Psoas muscle (tissue), 8 donors: Measurements from ENCODE around the gene SPATA13. TPM values are rescaled to one million over a fixed set of nuclear protein-coding genes. Genes with fewer than 3 reads are reported as not detected.

Source experiments
- ATAC-seq, 4 donors: fragments of 200-7000 bp; cut with Tn5 transposase; one replicate each; pipeline ENCODE4 v1.9.1; 2020; ENCODE audit warnings: moderate library complexity in 3 of 4, mild to moderate bottlenecking in 2 of 4
- DNase-seq, 2 donors: peaks; one replicate each; pipeline ENCODE4 v3.0.0-alpha.2; 2020
- H3K27ac ChIP-seq: fragments of 200-600 bp; one replicate; pipeline ENCODE4 v1.8.0; 2022
- H3K27me3 ChIP-seq, 3 donors: fragments of 200-600 bp in 1 of 3; one replicate each; pipeline versions ENCODE4 v1.6.1 to v1.8.0; 2013 to 2022; ENCODE audit warnings: low read length in 2 of 3, mild to moderate bottlenecking in 2 of 3, moderate library complexity in 1 of 3; ENCODE audit not compliant: insufficient read depth in 3 of 3
- H3K36me3 ChIP-seq, 2 donors: fragments of 200-600 bp in 1 of 2; one replicate each; pipeline versions ENCODE4 v1.6.1 to v1.8.0; 2013 to 2022; ENCODE audit warnings: low read depth in 1 of 2, mild to moderate bottlenecking in 1 of 2, moderate library complexity in 1 of 2; ENCODE audit not compliant: insufficient read depth in 1 of 2
- H3K4me1 ChIP-seq: fragments of 200-600 bp; one replicate; pipeline ENCODE4 v1.8.0; 2022
- H3K4me3 ChIP-seq: fragments of 200-600 bp; one replicate; pipeline ENCODE4 v1.8.0; 2022; ENCODE audit warnings: mild to moderate bottlenecking
- H3K9me3 ChIP-seq: fragments of 200-600 bp; one replicate; pipeline ENCODE4 v1.8.0; 2022
- CTCF ChIP-seq: fragments of 200-600 bp; IDR thresholded peaks from one replicate; pipeline ENCODE4 v1.8.0; 2022; ENCODE audit warnings: antibody characterized with exemption
- WGBS, 3 donors: extraction: QIAGEN DNeasy Blood & Tissue Kit; methylation state at CpG; one replicate each; pipeline versions ENCODE4 v1.1.6 to v1.1.7; 2013; 5-methylcytosine and 5-hydroxymethylcytosine counted together
- intact Hi-C, 2 donors: fragments of 100-400 bp; cut with DNase I; formaldehyde crosslinking; loops; one replicate each; pipeline versions ENCODE4 v1.11.0 to v1.14.2; 2022
- polyA plus RNA-seq, 3 donors: library from polyadenylated mRNA; stranded (reverse); fragments of 200-250 nt; gene quantifications; one replicate each; pipeline ENCODE4 v1.2.3, GENCODE V29; 2013
- total RNA-seq, 4 donors: library from RNA; stranded (reverse); fragmentation: NEBNext Ultra II Directional in 2 of 4; extraction: Animal tissue kit (Norgen Biotek cat#: 25700) in 2 of 4; gene quantifications; one replicate each; pipeline versions ENCODE4 v1.2.1 to v1.2.4, GENCODE V29; 2021 to 2023
- donor health status: healthy with polysubstance abuse.
- donor health status: DM: no; HTN: no; CAD: no; lungs with moderate emphysema.
- donor health status: Bipolar disorder and iron deficiency.
- donor health status: healthy.
- donor health status: DM: yes; HTN: yes; CAD: no.
- donor health status: DM: no; HTN: no; CAD: no.
- donor health status: DM: no; HTN: no; CAD: no.
- donor health status: DM: yes; HTN: yes; CAD: no.

The SPATA13 gene
- total and polyA plus RNA-seq, 7 donors: 0.87 to 5.8 (median 2.5) TPM

GRCh38 chr13:24244802-24245201 lies 84.3 kb downstream of the SPATA13 start:
- no peak for TF ChIP-seq CTCF
- Histone ChIP-seq H3K27ac (no peak overlapping the region), H3K4me3 (no peak overlapping the region), H3K36me3 (no peaks in the 10 kb centered on the region), H3K27me3 (no peaks in the 10 kb centered on the region), H3K9me3 (no peaks in the 10 kb centered on the region), H3K4me1 (no peaks in the 10 kb centered on the region)
- intact Hi-C loops: no loop called here
- WGBS, 3 donors: 86 to 88% (median 87%) methylated on average over 6 of the region's 6 CpGs
- DNase-seq (no peak), ATAC-seq (no peak)

GRCh38 chr13:24247016-24247415 lies 86.5 kb downstream of the SPATA13 start:
- Histone ChIP-seq H3K4me3 (no peak overlapping the region), H3K27me3 (no peaks in the 10 kb centered on the region), H3K9me3 (no peaks in the 10 kb centered on the region), H3K27ac (no peak overlapping the region), H3K4me1 (no peaks in the 10 kb centered on the region), H3K36me3 (no peaks in the 10 kb centered on the region)
- WGBS, 3 donors: 76 to 90% (median 84%) methylated on average over 5 of the region's 5 CpGs
- TF ChIP-seq CTCF: no peak
- DNase-seq (no peak), ATAC-seq (no peak)
- intact Hi-C loops: no loop called here

- intact Hi-C loops: no loop called here
- WGBS, 3 donors: 92 to 94% (median 92%) methylated on average over 9 of the region's 9 CpGs
- no peak for TF ChIP-seq CTCF
- Histone ChIP-seq H3K9me3 (no peaks in the 10 kb centered on the region), H3K4me3 (no peak overlapping the region), H3K4me1 (no peaks in the 10 kb centered on the region), H3K27ac (no peak overlapping the region), H3K36me3 (no peaks in the 10 kb centered on the region), H3K27me3 (no peaks in the 10 kb centered on the region)
- no peak for DNase-seq
- no peak for ATAC-seq
Observed at GRCh38 chr13:24249624-24250023, 89.1 kb downstream of the SPATA13 start.

GRCh38 chr13:24250376-24251057 lies 90.0 kb downstream of the SPATA13 start:
- no peak for TF ChIP-seq CTCF
- Histone ChIP-seq H3K9me3 (no peaks in the 10 kb centered on the region), H3K4me1 (no peaks in the 10 kb centered on the region), H3K4me3 (no peak overlapping the region), H3K36me3 (no peaks in the 10 kb centered on the region), H3K27me3 (no peaks in the 10 kb centered on the region), H3K27ac (no peak overlapping the region)
- intact Hi-C loops: no loop called here
- DNase-seq: no peak
- 77 to 84% (median 77%) methylated on average over 7 of the region's 7 CpGs for WGBS, 3 donors
- no peak for ATAC-seq

- intact Hi-C loops: no loop called here
- no peak overlapping the region for H3K4me3 ChIP-seq
- 92 to 94% (median 93%) methylated on average over 17 of the region's 17 CpGs for WGBS, 3 donors
Observed at GRCh38 chr13:24251525-24251924, 91.0 kb downstream of the SPATA13 start.

More at GRCh38 chr13:24251525-24251924, 91.0 kb downstream of the SPATA13 start:
- H3K27ac ChIP-seq: no peak overlapping the region
- H3K36me3 ChIP-seq: no peaks in the 10 kb centered on the region
- DNase-seq (no peak), ATAC-seq (no peak)
- no peaks in the 10 kb centered on the region for H3K9me3 ChIP-seq
- TF ChIP-seq CTCF: no peak
- H3K27me3 ChIP-seq: no peaks in the 10 kb centered on the region
- no peaks in the 10 kb centered on the region for H3K4me1 ChIP-seq
